Psoas muscle (tissue), 8 donors: ENCODE data around the gene LGALS7B. TPM values are rescaled to one million over a fixed set of nuclear protein-coding genes. Genes with fewer than 3 reads are reported as not detected.
A peak's percentile ranks its signal among the peaks of the same experiment; 100 is the strongest.

Source experiments
- ATAC-seq, 4 donors: fragments of 200-7000 bp; cut with Tn5 transposase; one replicate each; pipeline ENCODE4 v1.9.1; 2020; ENCODE audit warnings: moderate library complexity in 3 of 4, mild to moderate bottlenecking in 2 of 4
- DNase-seq, 2 donors: peaks; one replicate each; pipeline ENCODE4 v3.0.0-alpha.2; 2020
- H3K27ac ChIP-seq: fragments of 200-600 bp; one replicate; pipeline ENCODE4 v1.8.0; 2022
- H3K27me3 ChIP-seq, 3 donors: fragments of 200-600 bp in 1 of 3; one replicate each; pipeline versions ENCODE4 v1.6.1 to v1.8.0; 2013 to 2022; ENCODE audit warnings: low read length in 2 of 3, mild to moderate bottlenecking in 2 of 3, moderate library complexity in 1 of 3; ENCODE audit not compliant: insufficient read depth in 3 of 3
- H3K36me3 ChIP-seq, 2 donors: fragments of 200-600 bp in 1 of 2; one replicate each; pipeline versions ENCODE4 v1.6.1 to v1.8.0; 2013 to 2022; ENCODE audit warnings: low read depth in 1 of 2, mild to moderate bottlenecking in 1 of 2, moderate library complexity in 1 of 2; ENCODE audit not compliant: insufficient read depth in 1 of 2
- H3K4me1 ChIP-seq: fragments of 200-600 bp; one replicate; pipeline ENCODE4 v1.8.0; 2022
- H3K4me3 ChIP-seq: fragments of 200-600 bp; one replicate; pipeline ENCODE4 v1.8.0; 2022; ENCODE audit warnings: mild to moderate bottlenecking
- H3K9me3 ChIP-seq: fragments of 200-600 bp; one replicate; pipeline ENCODE4 v1.8.0; 2022
- WGBS, 3 donors: extraction: QIAGEN DNeasy Blood & Tissue Kit; methylation state at CpG; one replicate each; pipeline versions ENCODE4 v1.1.6 to v1.1.7; 2013; 5-methylcytosine and 5-hydroxymethylcytosine counted together
- intact Hi-C, 2 donors: fragments of 100-400 bp; cut with DNase I; formaldehyde crosslinking; loops; one replicate each; pipeline versions ENCODE4 v1.11.0 to v1.14.2; 2022
- long read RNA-seq, 2 donors: library from polyadenylated mRNA; unstranded; transcript quantifications; one replicate each; pipeline ENCODE4 v2.0.0, GENCODE V29; 2021
- polyA plus RNA-seq, 3 donors: library from polyadenylated mRNA; stranded (reverse); fragments of 200-250 nt; gene quantifications; one replicate each; pipeline ENCODE4 v1.2.3, GENCODE V29; 2013
- total RNA-seq, 4 donors: library from RNA; stranded (reverse); fragmentation: NEBNext Ultra II Directional in 2 of 4; extraction: Animal tissue kit (Norgen Biotek cat#: 25700) in 2 of 4; gene quantifications; one replicate each; pipeline versions ENCODE4 v1.2.1 to v1.2.4, GENCODE V29; 2021 to 2023
- TF ChIP-seq, protein P1 (sequence below): fragments of 200-600 bp; IDR thresholded peaks from one replicate; pipeline ENCODE4 v1.8.0; 2022; ENCODE audit warnings: antibody characterized with exemption
- donor health status: healthy with polysubstance abuse.
- donor health status: DM: no; HTN: no; CAD: no; lungs with moderate emphysema.
- donor health status: Bipolar disorder and iron deficiency.
- donor health status: healthy.
- donor health status: DM: yes; HTN: yes; CAD: no.
- donor health status: DM: no; HTN: no; CAD: no.
- donor health status: DM: no; HTN: no; CAD: no.
- donor health status: DM: yes; HTN: yes; CAD: no.

Gene LGALS7B
- total RNA-seq (not detected), polyA plus RNA-seq (under 1 TPM in 1 of 3 donors, not detected in 2; 0.91 TPM)
- long read RNA-seq, donor 1 = 0 reads
- long read RNA-seq, donor 2 = 0 reads

DNA sequence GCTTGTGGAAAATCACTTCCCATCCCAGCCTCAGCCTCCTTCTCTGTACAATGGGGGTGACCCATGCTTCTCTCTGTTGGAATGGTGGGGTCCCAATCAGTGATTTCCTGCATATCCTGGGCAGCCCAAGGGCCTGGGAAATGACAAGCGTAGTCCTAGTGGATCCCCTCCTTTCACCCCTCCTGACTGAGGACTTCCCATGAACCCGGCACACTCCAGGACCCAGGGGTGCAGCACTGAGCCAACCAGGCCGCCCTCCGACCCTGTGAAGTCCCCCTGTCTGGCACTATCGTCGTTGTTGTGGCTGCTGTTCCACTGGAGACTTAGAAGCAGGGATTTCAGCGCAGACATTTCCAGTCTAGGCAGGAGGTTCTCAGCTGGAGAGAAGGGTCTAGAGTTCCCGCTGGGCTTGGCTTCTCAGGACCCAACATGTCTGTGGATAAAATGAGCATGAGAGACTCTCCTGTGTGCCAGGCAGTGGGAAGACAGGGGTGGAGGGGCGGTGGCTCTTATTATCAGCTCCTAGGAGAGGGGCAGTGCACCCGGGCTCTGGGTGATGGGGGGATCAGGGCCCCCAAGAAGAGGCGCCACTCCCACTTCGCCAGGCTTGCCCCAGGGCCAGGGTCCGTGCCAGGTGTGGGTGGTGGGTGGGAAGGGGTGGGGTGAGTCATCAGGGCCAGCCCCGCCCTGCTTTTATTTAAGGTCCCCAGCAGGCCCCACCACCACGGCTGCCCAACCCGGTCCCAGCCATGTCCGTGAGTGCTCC is at the start of gene LGALS7B:
TSS of gene LGALS7B (plus strand) at position 723 of the 766 bp plus-strand sequence. CDS start at position 750, 27 bp downstream.
- intact Hi-C loops = no loop called here
- H3K27ac ChIP-seq = no peak within 1 kb of the TSS
- TF ChIP-seq, protein P1, sequence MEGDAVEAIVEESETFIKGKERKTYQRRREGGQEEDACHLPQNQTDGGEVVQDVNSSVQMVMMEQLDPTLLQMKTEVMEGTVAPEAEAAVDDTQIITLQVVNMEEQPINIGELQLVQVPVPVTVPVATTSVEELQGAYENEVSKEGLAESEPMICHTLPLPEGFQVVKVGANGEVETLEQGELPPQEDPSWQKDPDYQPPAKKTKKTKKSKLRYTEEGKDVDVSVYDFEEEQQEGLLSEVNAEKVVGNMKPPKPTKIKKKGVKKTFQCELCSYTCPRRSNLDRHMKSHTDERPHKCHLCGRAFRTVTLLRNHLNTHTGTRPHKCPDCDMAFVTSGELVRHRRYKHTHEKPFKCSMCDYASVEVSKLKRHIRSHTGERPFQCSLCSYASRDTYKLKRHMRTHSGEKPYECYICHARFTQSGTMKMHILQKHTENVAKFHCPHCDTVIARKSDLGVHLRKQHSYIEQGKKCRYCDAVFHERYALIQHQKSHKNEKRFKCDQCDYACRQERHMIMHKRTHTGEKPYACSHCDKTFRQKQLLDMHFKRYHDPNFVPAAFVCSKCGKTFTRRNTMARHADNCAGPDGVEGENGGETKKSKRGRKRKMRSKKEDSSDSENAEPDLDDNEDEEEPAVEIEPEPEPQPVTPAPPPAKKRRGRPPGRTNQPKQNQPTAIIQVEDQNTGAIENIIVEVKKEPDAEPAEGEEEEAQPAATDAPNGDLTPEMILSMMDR = no peak
- H3K36me3 ChIP-seq = no peaks in the 10 kb centered on the region
- 68 to 81% (median 73%) methylated on average over 10 to 13 of the region's 17 CpGs for WGBS, 3 donors
- peak in 1 of 2 donors; percentile 27 for DNase-seq
- no peaks in the 10 kb centered on the region for H3K9me3 ChIP-seq
- no peaks in the 10 kb centered on the region for H3K4me1 ChIP-seq
- H3K27me3 ChIP-seq = no peaks in the 10 kb centered on the region
- ATAC-seq = no peak
- no peak within 1 kb of the TSS for H3K4me3 ChIP-seq

DNA sequence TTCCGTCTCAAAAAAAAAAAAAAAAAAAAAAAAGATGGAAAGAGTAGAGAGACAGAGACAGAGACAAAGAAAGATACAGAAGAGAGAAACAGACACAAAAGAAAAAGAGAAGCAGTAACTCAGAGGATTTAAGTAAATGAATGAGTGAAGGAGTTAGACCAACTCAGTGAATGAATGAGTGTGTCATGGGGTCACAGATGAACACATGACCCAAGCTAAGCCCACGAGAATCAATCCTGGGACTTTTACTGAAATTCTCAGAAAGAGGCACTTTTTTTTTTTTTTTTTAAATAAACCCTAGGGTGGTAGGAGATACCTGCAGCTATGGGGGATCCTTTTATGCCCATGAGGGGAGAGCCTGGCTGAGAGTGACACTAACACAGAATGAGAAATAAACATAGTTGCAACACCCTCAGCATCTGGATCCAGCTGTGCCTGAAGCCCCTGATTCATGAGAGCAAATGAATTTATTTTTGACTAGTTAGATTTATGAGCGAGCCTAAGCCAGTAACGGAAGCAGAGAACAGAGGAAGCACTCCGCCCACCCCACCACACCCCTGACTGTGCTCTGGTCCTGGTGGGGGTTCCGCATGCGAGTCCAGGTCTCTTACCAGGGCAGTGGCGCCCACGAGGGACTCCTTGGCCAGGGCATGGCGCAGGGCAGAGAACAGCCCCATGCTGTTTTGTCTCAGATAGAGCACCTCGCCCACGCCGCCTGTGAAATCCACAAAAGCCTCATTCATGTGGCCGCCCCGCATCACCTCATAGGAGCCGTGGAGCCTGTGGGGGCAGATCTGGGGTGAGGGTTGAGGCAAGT is 49.4 kb upstream of the LGALS7B start:
- intact Hi-C loops = no loop called here
- no peak overlapping the region for H3K27ac ChIP-seq
- no peak overlapping the region for H3K4me3 ChIP-seq
- TF ChIP-seq, protein P1 = no peak
- no peaks in the 10 kb centered on the region for H3K36me3 ChIP-seq
- ATAC-seq (no peak), DNase-seq (no peak)
- no peaks in the 10 kb centered on the region for H3K9me3 ChIP-seq
- H3K27me3 ChIP-seq = peaks cover 0 to 8% (median 3%) of the 10 kb centered on the region in 3 donors
- WGBS, 3 donors = 83 to 87% (median 86%) methylated on average over 15 to 16 of the region's 16 CpGs
- H3K4me1 ChIP-seq = no peaks in the 10 kb centered on the region

DNA sequence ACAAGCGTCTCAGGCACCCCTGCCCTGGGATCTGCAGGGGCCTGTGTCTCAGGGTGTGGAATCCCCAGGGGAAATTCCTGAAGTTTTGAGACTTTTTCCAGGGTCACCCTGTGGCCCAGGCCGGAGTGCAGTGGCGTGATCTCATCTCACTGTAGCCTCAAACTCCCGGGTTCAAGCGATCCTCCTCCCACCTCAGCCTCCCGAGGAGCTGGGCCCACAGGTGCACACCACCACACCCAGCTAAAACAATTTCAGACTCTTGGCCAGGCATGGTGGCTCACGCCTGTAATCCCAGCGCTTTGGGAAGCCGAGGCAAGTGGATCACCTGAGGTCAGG is 48.8 kb upstream of the LGALS7B start:
- WGBS, 3 donors = 89 to 93% (median 89%) methylated on average over 9 of the region's 9 CpGs
- DNase-seq = no peak
- H3K9me3 ChIP-seq = no peaks in the 10 kb centered on the region

DNA sequence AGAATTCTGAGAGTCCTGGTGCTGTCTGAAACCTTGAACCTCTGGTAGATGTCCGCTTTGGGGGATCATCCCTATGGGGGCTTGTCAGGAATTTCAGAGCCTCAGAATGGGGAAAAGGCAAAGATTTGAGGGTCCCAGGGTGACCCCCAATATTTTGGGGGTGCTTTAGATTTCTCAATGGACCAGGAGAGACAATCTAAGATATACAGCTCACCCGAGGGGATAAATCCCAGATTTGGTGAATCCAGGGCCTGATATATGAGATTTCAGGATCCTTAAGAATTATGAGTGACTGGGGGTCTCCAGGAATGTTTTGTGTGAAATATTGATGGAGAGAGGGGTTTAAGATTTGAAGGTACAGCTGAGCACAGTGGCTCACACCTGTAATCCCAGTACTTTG is 48.1 kb upstream of the LGALS7B start:
- DNase-seq = no peak
- H3K27ac ChIP-seq = no peak overlapping the region
- H3K27me3 ChIP-seq = peaks cover 0 to 8% (median 3%) of the 10 kb centered on the region in 3 donors
- ATAC-seq = no peak
- no peaks in the 10 kb centered on the region for H3K9me3 ChIP-seq
- intact Hi-C loops = no loop called here
- WGBS, 3 donors = 92 to 100% (median 97%) methylated on average over 2 of the region's 2 CpGs
- H3K36me3 ChIP-seq = no peaks in the 10 kb centered on the region
- TF ChIP-seq, protein P1 = no peak
- H3K4me1 ChIP-seq = no peaks in the 10 kb centered on the region
- no peak overlapping the region for H3K4me3 ChIP-seq

More for the DNA sequence above, 48.8 kb upstream of the LGALS7B start:
- no peaks in the 10 kb centered on the region for H3K4me1 ChIP-seq
- peaks cover 0 to 8% (median 3%) of the 10 kb centered on the region in 3 donors for H3K27me3 ChIP-seq
- H3K4me3 ChIP-seq = no peak overlapping the region
- TF ChIP-seq, protein P1 = no peak
- ATAC-seq = no peak
- no peaks in the 10 kb centered on the region for H3K36me3 ChIP-seq
- no peak overlapping the region for H3K27ac ChIP-seq
- intact Hi-C loops = no loop called here
